ENCODE measurements around the gene ARPP21.

- TF ChIP-seq POLR2A (IDR thresholded peaks at IDR 0.05; ENCODE audit: low read length) (no peak), GATA1 (IDR thresholded peaks at IDR 0.05; ENCODE audit: low read depth, low read length) (no peak)
Observed at GRCh38 chr3:35597490-35597889, 41.8 kb upstream of the ARPP21 start.
